Tongue (tissue), 2 donors: ENCODE results near the gene MCRS1. TPM values are rescaled to one million over a fixed set of nuclear protein-coding genes. Genes with fewer than 3 reads are reported as not detected.

Experiments used
- DNase-seq: peaks from one replicate; pipeline ENCODE4 v3.0.0-alpha.2; 2015
- total RNA-seq: library from RNA; depleted of rRNA; stranded (reverse); fragments of >200 nt; gene quantifications from one replicate; pipeline ENCODE4 v1.2.3, GENCODE V29; 2014

The MCRS1 gene
- total RNA-seq, 1 donor from 2014 or later = 51.8 TPM

- no peak for DNase-seq
These were observed 11.4 kb downstream of the MCRS1 start for GRCh38 chr12:49556391-49557186.

GRCh38 chr12:49555631-49556390 is 12.1 kb downstream of the MCRS1 start:
- no peak for DNase-seq

GRCh38 chr12:49554266-49554665 is 13.7 kb downstream of the MCRS1 start:
- DNase-seq = no peak

- DNase-seq = no peak
These were observed 14.3 kb downstream of the MCRS1 start for GRCh38 chr12:49553512-49554088.

GRCh38 chr12:49552899-49553298 is 15.0 kb downstream of the MCRS1 start:
- no peak for DNase-seq

- no peak for DNase-seq
These were observed 15.5 kb downstream of the MCRS1 start for GRCh38 chr12:49552425-49552824.

GRCh38 chr12:49552014-49552413 is 15.9 kb downstream of the MCRS1 start:
- DNase-seq = no peak

GRCh38 chr12:49550693-49551252 is 17.2 kb downstream of the MCRS1 start:
- DNase-seq = no peak

- no peak for DNase-seq
These were observed 17.9 kb downstream of the MCRS1 start for GRCh38 chr12:49549735-49550692.

GRCh38 chr12:49548822-49549648 is 18.9 kb downstream of the MCRS1 start:
- DNase-seq = peak; percentile 61

- no peak for DNase-seq
These were observed 19.5 kb downstream of the MCRS1 start for GRCh38 chr12:49548481-49548821.

- DNase-seq = no peak
These were observed 20.8 kb downstream of the MCRS1 start for GRCh38 chr12:49547090-49547690.

GRCh38 chr12:49546481-49546880 is 21.5 kb downstream of the MCRS1 start:
- DNase-seq = no peak

- no peak for DNase-seq
These were observed 22.1 kb downstream of the MCRS1 start for GRCh38 chr12:49545815-49546214.

GRCh38 chr12:49543914-49544815 is 23.8 kb downstream of the MCRS1 start:
- DNase-seq = no peak

- no peak for DNase-seq
These were observed 24.6 kb downstream of the MCRS1 start for GRCh38 chr12:49543221-49543913.

- no peak for DNase-seq
These were observed 25.3 kb downstream of the MCRS1 start for GRCh38 chr12:49542592-49543160.

GRCh38 chr12:49541911-49542505 is 25.9 kb downstream of the MCRS1 start:
- DNase-seq = no peak
